Natural killer cell (primary cell): ENCODE measurements around the gene TBATA. TPM values are rescaled to one million over a fixed set of nuclear protein-coding genes. Genes with fewer than 3 reads are reported as not detected.

Experiments
- ATAC-seq, 3 donors: fragments of 150-1000 bp in 2 of 3; fragments of 200-7000 bp in 1 of 3; cut with Tn5 transposase; 1 replicate in 1 of 3; 2 replicates in 2 of 3; pipeline ENCODE4 v1.10.0; 2021; ENCODE audit warnings: mild to moderate bottlenecking in 2 of 3, moderate library complexity in 2 of 3
- DNase-seq, 2 donors: peaks; one replicate each; pipeline versions ENCODE4 v3.0.0 to v3.0.0-alpha.2; 2013 to 2021; ENCODE audit warnings: mixed read lengths in 1 of 2
- H3K27ac ChIP-seq: one replicate; pipeline ENCODE4 v1.5.1; 2013; ENCODE audit warnings: mild to moderate bottlenecking, low read length
- H3K27me3 ChIP-seq: one replicate; pipeline ENCODE4 v1.6.1; 2013; ENCODE audit warnings: low read length; ENCODE audit not compliant: control insufficient read depth, insufficient read depth
- H3K36me3 ChIP-seq: one replicate; pipeline ENCODE4 v1.6.1; 2013; ENCODE audit warnings: low read length; ENCODE audit not compliant: control insufficient read depth, insufficient read depth
- H3K4me1 ChIP-seq: one replicate; pipeline ENCODE4 v1.6.1; 2013; ENCODE audit warnings: low read length; ENCODE audit not compliant: control insufficient read depth, insufficient read depth
- H3K4me3 ChIP-seq: one replicate; pipeline ENCODE4 v1.5.1; 2013; ENCODE audit warnings: low read length
- H3K9me3 ChIP-seq: one replicate; pipeline ENCODE4 v1.6.1; 2013; ENCODE audit warnings: low read length; ENCODE audit not compliant: control insufficient read depth, insufficient read depth
- H3K27ac Mint-ChIP-seq, 2 donors: one replicate each; pipeline ENCODE4 v1.8.0; 2022; ENCODE audit warnings: mild to moderate bottlenecking in 2 of 2, mixed read lengths in 2 of 2, moderate library complexity in 1 of 2
- H3K27me3 Mint-ChIP-seq, 2 donors: one replicate each; pipeline ENCODE4 v1.8.0; 2022; ENCODE audit warnings: low read depth in 2 of 2, mixed read lengths in 2 of 2
- H3K36me3 Mint-ChIP-seq: one replicate; pipeline ENCODE4 v1.8.0; 2022; ENCODE audit warnings: mixed read lengths
- H3K4me1 Mint-ChIP-seq, 2 donors: one replicate each; pipeline ENCODE4 v1.8.0; 2022; ENCODE audit warnings: mixed read lengths in 2 of 2
- H3K4me3 Mint-ChIP-seq: one replicate; pipeline ENCODE4 v1.8.0; 2022; ENCODE audit warnings: mild to moderate bottlenecking, moderate library complexity, mixed read lengths
- H3K9me3 Mint-ChIP-seq, 2 donors: one replicate each; pipeline ENCODE4 v1.8.0; 2022; ENCODE audit warnings: mixed read lengths in 2 of 2
- CTCF ChIP-seq: fragments of 200-600 bp; IDR thresholded peaks from one replicate; pipeline ENCODE4 v1.8.0; 2022; ENCODE audit warnings: antibody characterized with exemption
- WGBS: methylation state at CpG from one replicate; pipeline ENCODE4 v1.1.7; 2013; ENCODE audit warnings: missing lambda C conversion rate; ENCODE audit not compliant: insufficient coverage; 5-methylcytosine and 5-hydroxymethylcytosine counted together
- intact Hi-C: fragments of 100-400 bp; cut with micrococcal nuclease; formaldehyde crosslinking; loops from one replicate; pipeline ENCODE4 v1.14.2; 2022
- total RNA-seq, 4 donors: library from RNA; stranded (reverse); fragments of 120-200 nt in 1 of 4; gene quantifications; one replicate each; pipeline versions ENCODE4 v1.2.3 to v1.2.4, GENCODE V29; 2013 to 2022

The TBATA gene
- total RNA-seq, 3 donors from 2014 or later (not counting 1 experiment from before 2014, with no cell fraction given): 0.16 TPM; not detected in 2

DNA sequence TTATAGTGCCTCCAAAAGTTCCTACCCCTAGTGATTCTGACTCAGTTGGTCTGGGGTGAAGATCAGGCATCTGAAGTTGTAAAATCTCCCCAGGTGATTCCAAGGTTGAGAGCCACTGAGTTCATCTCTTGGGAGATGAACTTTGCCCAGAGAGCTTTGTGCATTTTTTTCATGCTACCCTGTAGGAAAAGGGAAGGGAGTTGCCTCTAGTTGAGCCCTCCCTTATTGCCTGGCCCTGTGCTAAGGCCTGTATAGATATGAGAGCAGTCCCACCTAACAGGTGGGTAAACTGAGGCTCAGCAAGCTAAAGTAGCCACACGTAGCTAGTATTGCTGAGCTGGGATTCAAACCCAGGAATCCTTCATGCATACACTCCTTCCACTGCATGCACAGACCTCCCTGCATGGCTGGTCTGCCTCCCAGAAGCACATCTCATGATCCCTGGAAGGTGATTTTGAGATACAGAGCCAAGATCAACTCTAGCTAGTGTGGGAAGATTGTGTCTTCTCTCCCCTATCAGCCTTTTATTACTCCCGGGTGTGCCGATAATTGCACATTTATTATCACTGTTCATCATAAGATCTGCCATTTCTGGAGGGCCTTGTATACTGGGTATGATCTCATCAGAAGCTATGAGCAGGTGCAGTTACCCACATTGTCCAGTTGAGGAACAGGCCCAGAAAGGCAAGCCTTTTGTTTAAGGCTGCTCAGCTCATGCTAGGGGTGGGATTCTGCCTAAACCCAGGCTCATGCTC is 47.0 kb downstream of the TBATA start:
- H3K4me3 ChIP-seq: no peak overlapping the region
- WGBS: 92% methylated on average over 3 of the region's 3 CpGs
- no peaks in the 10 kb centered on the region for H3K9me3 Mint-ChIP-seq
- H3K9me3 ChIP-seq: no peaks in the 10 kb centered on the region
- no peak overlapping the region for H3K27ac Mint-ChIP-seq
- H3K36me3 Mint-ChIP-seq: no peaks in the 10 kb centered on the region
- no peaks in the 10 kb centered on the region for H3K36me3 ChIP-seq
- no peak overlapping the region for H3K27ac ChIP-seq
- no peaks in the 10 kb centered on the region for H3K27me3 ChIP-seq
- no peak overlapping the region for H3K4me3 Mint-ChIP-seq
- DNase-seq (no peak), ATAC-seq (no peak)
- no peak for TF ChIP-seq CTCF
- intact Hi-C loops: no loop called here
- peaks cover 1 to 10% of the 10 kb centered on the region in 2 donors for H3K4me1 Mint-ChIP-seq
- no peaks in the 10 kb centered on the region for H3K27me3 Mint-ChIP-seq
- H3K4me1 ChIP-seq: peaks cover 10% of the 10 kb centered on the region

GRCh38 chr10:70737250-70737649 is 47.9 kb downstream of the TBATA start:
- H3K9me3 ChIP-seq: no peaks in the 10 kb centered on the region
- no peaks in the 10 kb centered on the region for H3K36me3 Mint-ChIP-seq
- TF ChIP-seq CTCF: no peak
- H3K27ac ChIP-seq: no peak overlapping the region
- 78% methylated on average over 6 of the region's 6 CpGs for WGBS
- H3K4me3 ChIP-seq: no peak overlapping the region
- H3K27me3 Mint-ChIP-seq: no peaks in the 10 kb centered on the region
- H3K36me3 ChIP-seq: no peaks in the 10 kb centered on the region
- intact Hi-C loops: no loop called here
- DNase-seq: no peak
- H3K27me3 ChIP-seq: no peaks in the 10 kb centered on the region
- no peak for ATAC-seq
- peaks cover 3% of the 10 kb centered on the region for H3K4me1 ChIP-seq
- no peaks in the 10 kb centered on the region for H3K9me3 Mint-ChIP-seq
- H3K4me3 Mint-ChIP-seq: no peak overlapping the region
- H3K4me1 Mint-ChIP-seq: peaks cover 6 to 7% of the 10 kb centered on the region in 2 donors
- no peak overlapping the region for H3K27ac Mint-ChIP-seq

DNA sequence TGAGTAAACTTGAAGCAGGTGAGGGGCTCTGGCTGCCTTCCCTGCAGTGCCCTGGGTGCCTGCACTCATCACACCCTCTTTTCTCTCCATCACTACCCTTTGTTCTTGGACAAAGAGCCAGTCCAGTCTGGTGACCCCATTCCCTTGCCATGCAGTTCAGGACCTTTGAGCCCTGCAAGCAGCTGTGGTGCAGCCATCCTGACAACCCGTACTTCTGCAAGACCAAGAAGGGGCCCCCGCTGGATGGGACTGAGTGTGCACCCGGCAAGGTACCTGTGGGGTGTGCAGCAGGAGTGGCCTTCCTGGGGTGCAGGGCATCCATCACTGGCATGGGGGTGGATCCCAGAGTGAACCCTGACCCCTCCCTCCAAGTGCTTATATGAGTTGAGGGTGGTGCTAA is 48.7 kb downstream of the TBATA start:
- H3K9me3 Mint-ChIP-seq: no peaks in the 10 kb centered on the region
- Histone ChIP-seq H3K27ac (no peak overlapping the region), H3K27me3 (no peaks in the 10 kb centered on the region), H3K36me3 (no peaks in the 10 kb centered on the region), H3K4me1 (peaks cover 2% of the 10 kb centered on the region), H3K9me3 (no peaks in the 10 kb centered on the region), H3K4me3 (no peak overlapping the region)
- H3K4me3 Mint-ChIP-seq: no peak overlapping the region
- H3K27ac Mint-ChIP-seq: no peak overlapping the region
- no peak for TF ChIP-seq CTCF
- DNase-seq: no peak
- peaks cover 13 to 14% of the 10 kb centered on the region in 2 donors for H3K4me1 Mint-ChIP-seq
- H3K27me3 Mint-ChIP-seq: no peaks in the 10 kb centered on the region
- no peaks in the 10 kb centered on the region for H3K36me3 Mint-ChIP-seq
- intact Hi-C loops: no loop called here
- ATAC-seq: no peak
- 99% methylated on average over 3 of the region's 3 CpGs for WGBS

DNA sequence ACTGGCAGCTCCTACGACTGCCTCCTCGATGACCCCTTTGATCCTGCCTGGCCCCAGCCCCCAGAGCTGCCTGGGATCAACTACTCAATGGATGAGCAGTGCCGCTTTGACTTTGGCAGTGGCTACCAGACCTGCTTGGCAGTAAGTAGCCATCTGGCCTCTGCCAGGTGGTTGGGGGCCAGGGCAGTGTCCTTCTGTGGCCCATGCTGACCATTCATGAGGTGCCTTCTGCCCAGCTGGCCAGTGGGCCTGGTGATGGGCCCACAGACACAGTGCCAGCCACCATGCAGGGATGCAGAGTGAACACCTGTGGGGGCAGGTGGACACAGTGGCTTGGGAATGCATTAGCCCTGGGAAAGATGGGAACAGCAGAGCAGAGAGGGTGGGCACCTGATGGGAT is 50.0 kb downstream of the TBATA start:
- H3K4me1 ChIP-seq: peaks cover 3% of the 10 kb centered on the region
- WGBS: 88% methylated on average over 3 of the region's 3 CpGs
- no peaks in the 10 kb centered on the region for H3K36me3 Mint-ChIP-seq
- H3K27me3 Mint-ChIP-seq: no peaks in the 10 kb centered on the region
- no peak overlapping the region for H3K27ac ChIP-seq
- no peaks in the 10 kb centered on the region for H3K27me3 ChIP-seq
- no peak for ATAC-seq
- H3K4me3 ChIP-seq: no peak overlapping the region
- DNase-seq: no peak
- no peak for TF ChIP-seq CTCF
- intact Hi-C loops: no loop called here
- H3K36me3 ChIP-seq: no peaks in the 10 kb centered on the region
- H3K27ac Mint-ChIP-seq: no peak overlapping the region
- peaks cover 17 to 19% of the 10 kb centered on the region in 2 donors for H3K4me1 Mint-ChIP-seq
- H3K4me3 Mint-ChIP-seq: no peak overlapping the region
- H3K9me3 Mint-ChIP-seq: no peaks in the 10 kb centered on the region
- no peaks in the 10 kb centered on the region for H3K9me3 ChIP-seq
